ENCODE data around the gene SETMAR. TPM values are rescaled to one million over a fixed set of nuclear protein-coding genes. Genes with fewer than 3 reads are reported as not detected.

The SETMAR gene
- total RNA-seq, 1 donor from 2014 or later, result 40.0 TPM

DNA sequence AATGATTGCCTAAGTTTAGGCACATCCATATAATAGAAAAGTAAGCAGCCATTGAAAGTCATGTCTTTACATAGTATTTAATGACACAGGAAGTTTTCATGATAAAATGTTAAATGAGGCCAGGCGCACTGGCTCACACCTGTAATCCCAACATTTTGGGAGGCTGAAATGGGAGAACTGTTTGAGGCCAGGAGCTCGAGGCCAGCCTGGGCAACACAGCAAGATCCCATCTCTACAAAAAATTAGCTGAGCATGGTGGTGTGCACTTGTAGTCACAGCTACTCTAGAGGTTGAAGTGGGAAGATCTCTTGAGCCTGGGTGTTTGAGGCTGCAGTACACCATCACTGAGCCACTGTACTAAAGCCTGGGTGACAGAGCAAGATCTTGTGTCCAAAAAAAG lies 59.4 kb downstream of the SETMAR start:
- Histone ChIP-seq H3K27ac (no peak overlapping the region), H3K36me3 (peaks cover 0 to 8% of the 10 kb centered on the region in 2 donors), H3K9me3 (no peaks in the 10 kb centered on the region), H3K4me3 (no peak overlapping the region), H3K27me3 (no peaks in the 10 kb centered on the region), H3K4me1 (no peaks in the 10 kb centered on the region)
- DNase-seq (ENCODE audit: extremely low spot score in 2 of 2), result no peak
- intact Hi-C loops (cut with DNase I), result no loop called here
- TF ChIP-seq POLR2AphosphoS5 (IDR thresholded peaks at IDR 0.05; ENCODE audit: insufficient read depth in 1 of 2, low read depth in 1 of 2) (no peak), POLR2A (IDR thresholded peaks at IDR 0.05) (no peak)
- TF ChIP-seq, protein P1, sequence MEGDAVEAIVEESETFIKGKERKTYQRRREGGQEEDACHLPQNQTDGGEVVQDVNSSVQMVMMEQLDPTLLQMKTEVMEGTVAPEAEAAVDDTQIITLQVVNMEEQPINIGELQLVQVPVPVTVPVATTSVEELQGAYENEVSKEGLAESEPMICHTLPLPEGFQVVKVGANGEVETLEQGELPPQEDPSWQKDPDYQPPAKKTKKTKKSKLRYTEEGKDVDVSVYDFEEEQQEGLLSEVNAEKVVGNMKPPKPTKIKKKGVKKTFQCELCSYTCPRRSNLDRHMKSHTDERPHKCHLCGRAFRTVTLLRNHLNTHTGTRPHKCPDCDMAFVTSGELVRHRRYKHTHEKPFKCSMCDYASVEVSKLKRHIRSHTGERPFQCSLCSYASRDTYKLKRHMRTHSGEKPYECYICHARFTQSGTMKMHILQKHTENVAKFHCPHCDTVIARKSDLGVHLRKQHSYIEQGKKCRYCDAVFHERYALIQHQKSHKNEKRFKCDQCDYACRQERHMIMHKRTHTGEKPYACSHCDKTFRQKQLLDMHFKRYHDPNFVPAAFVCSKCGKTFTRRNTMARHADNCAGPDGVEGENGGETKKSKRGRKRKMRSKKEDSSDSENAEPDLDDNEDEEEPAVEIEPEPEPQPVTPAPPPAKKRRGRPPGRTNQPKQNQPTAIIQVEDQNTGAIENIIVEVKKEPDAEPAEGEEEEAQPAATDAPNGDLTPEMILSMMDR (IDR thresholded peaks at IDR 0.05), result no peak

Other genes starting within 250 kb of the SETMAR start
- gene SUMF1, start 163.9 kb downstream of the SETMAR start, total RNA-seq, result 65.6 TPM
- gene ITPR1, start 190.0 kb downstream of the SETMAR start, total RNA-seq, result 108 TPM